Hematopoietic multipotent progenitor cell (in vitro differentiated cells): Measurements from ENCODE around the gene NDUFS3. TPM values are rescaled to one million over a fixed set of nuclear protein-coding genes. Genes with fewer than 3 reads are reported as not detected.

Source experiments
- DNase-seq, 3 donors: peaks; one replicate each; pipeline ENCODE4 v3.0.0-alpha.2; 2011 to 2015; ENCODE audit warnings: low read depth in 2 of 3, low spot score in 2 of 3
- small RNA-seq: library from RNA; depleted of rRNA; stranded (forward); fragments of <200 nt; gene quantifications from one replicate; pipeline ENCODE3, GENCODE V24; 2012
- total RNA-seq: library from RNA; depleted of rRNA; stranded (reverse); fragments of >200 nt; gene quantifications from one replicate; pipeline ENCODE4 v1.2.3, GENCODE V29; 2012

Gene NDUFS3
- total RNA-seq, 1 donor: 97.8 TPM

- DNase-seq: no peak
These were observed 47.4 kb downstream of the NDUFS3 start for GRCh38 chr11:47626234-47626633.

DNA sequence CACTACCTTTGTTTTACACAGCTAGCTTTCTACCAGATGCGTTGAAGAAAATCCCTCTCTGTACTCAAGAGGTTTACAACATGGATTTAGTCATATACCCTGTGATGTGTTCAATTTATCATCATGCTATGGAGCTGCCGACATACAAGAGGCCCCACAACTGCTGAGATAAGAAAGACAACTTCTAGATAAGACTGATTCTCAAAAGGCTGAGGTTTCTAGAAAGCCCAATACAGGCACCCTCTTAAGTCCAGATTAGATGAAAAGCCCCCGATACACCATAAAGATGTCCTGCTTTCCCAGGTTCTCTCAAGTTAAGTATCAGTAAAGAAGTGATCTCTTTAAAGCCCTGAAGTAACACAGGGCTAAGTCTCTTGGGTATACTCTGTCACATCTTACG lies 49.2 kb downstream of the NDUFS3 start:
- DNase-seq: no peak

GRCh38 chr11:47631473-47631872 lies 52.6 kb downstream of the NDUFS3 start:
- DNase-seq: no peak

Small RNAs within 50 kb of the gene (small RNA-seq; reads per million reads assigned to genes)
- gene RN7SL652P (not detected), gene RNU5E-10P (not detected)

Other genes with a start within 250 kb of the NDUFS3 start
- 0.27 TPM for gene MYBPC3, start 226.4 kb upstream of the NDUFS3 start, total RNA-seq
- 99.6 TPM for gene SPI1, start 200.5 kb upstream of the NDUFS3 start, total RNA-seq
- gene SLC39A13, start 170.5 kb upstream of the NDUFS3 start, total RNA-seq: 26.4 TPM
- gene PSMC3, start 152.6 kb upstream of the NDUFS3 start, total RNA-seq: 60.3 TPM
- gene RAPSN, start 129.9 kb upstream of the NDUFS3 start, total RNA-seq: 0.54 TPM
- gene CELF1, start 25.9 kb upstream of the NDUFS3 start, total RNA-seq: 94.5 TPM
- gene PTPMT1, start 13.5 kb upstream of the NDUFS3 start, total RNA-seq: 110 TPM
- gene KBTBD4, start 104 bp upstream of the NDUFS3 start, total RNA-seq: 33.1 TPM
- gene FAM180B, start 7.6 kb downstream of the NDUFS3 start, total RNA-seq: 0.27 TPM
- 97.2 TPM for gene C1QTNF4, start 15.3 kb downstream of the NDUFS3 start, total RNA-seq
- 39.3 TPM for gene MTCH2, start 63.5 kb downstream of the NDUFS3 start, total RNA-seq
- gene AGBL2, start 136.3 kb downstream of the NDUFS3 start, total RNA-seq: 1.9 TPM
- gene FNBP4, start 188.3 kb downstream of the NDUFS3 start, total RNA-seq: 101 TPM